ENCODE measurements around the gene RPTOR.

Gene RPTOR

DNA sequence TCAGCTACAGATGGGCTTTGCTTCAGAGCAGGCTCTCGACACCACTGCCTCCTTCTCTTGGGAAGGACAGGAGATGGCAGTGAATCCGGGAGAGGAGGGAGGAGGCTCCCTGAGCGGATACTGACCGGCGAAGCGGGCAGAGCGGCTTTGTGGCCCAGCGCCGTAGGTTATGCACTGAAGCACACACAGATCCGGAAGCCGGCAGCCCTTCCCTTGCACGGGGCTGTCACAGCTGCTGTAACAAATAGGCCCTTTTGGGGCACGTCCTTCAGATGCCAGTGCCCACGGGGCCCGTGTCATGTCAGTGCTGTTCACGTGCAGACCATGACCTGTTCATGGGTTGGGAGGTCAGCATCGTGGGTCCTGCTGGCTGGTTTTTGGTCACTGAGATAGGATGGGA is 302.3 kb downstream of the RPTOR start:
- no peak for DNase-seq

GRCh38 chr17:80847496-80848230 is 303.0 kb downstream of the RPTOR start:
- in situ Hi-C loops (cut with HindIII; ENCODE audit: low pct_ligation_motif_present, low pct_unique_long_range_greater_than_20kb, low sequenced_read_pairs) = no loop called here
- no peak for DNase-seq

More for the DNA sequence above, 302.3 kb downstream of the RPTOR start:
- in situ Hi-C loops (cut with HindIII; ENCODE audit: low pct_ligation_motif_present, low pct_unique_long_range_greater_than_20kb, low sequenced_read_pairs) = no loop called here

GRCh38 chr17:80848449-80849102 is 303.9 kb downstream of the RPTOR start:
- DNase-seq = no peak
- in situ Hi-C loops (cut with HindIII; ENCODE audit: low pct_ligation_motif_present, low pct_unique_long_range_greater_than_20kb, low sequenced_read_pairs) = no loop called here

DNA sequence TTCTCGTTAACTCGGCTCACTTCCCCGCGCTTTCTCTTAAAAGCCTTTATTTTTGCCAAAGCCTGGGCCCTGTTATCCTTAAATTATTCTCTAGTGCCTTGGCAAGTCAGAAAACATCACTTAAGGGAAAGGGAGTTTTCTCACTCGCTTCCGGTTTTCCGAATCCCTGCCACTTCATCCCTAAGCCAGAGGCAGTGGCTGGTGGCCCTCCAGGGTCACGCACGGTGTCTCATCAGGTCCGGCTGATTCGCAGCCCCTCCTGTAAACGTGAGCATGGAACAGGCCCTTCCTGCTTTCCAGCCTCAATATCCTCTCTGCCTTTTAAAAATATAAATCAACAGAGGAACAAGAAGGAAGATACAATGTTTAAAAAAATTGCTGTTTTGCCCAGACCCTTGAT is 304.5 kb downstream of the RPTOR start:
- no peak for DNase-seq
- in situ Hi-C loops (cut with HindIII; ENCODE audit: low pct_ligation_motif_present, low pct_unique_long_range_greater_than_20kb, low sequenced_read_pairs) = no loop called here

- no peak for DNase-seq
- in situ Hi-C loops (cut with HindIII; ENCODE audit: low pct_ligation_motif_present, low pct_unique_long_range_greater_than_20kb, low sequenced_read_pairs) = no loop called here
These were observed 305.5 kb downstream of the RPTOR start for GRCh38 chr17:80850109-80850508.

GRCh38 chr17:80850817-80851216 is 306.2 kb downstream of the RPTOR start:
- in situ Hi-C loops (cut with HindIII; ENCODE audit: low pct_ligation_motif_present, low pct_unique_long_range_greater_than_20kb, low sequenced_read_pairs) = no loop called here

DNA sequence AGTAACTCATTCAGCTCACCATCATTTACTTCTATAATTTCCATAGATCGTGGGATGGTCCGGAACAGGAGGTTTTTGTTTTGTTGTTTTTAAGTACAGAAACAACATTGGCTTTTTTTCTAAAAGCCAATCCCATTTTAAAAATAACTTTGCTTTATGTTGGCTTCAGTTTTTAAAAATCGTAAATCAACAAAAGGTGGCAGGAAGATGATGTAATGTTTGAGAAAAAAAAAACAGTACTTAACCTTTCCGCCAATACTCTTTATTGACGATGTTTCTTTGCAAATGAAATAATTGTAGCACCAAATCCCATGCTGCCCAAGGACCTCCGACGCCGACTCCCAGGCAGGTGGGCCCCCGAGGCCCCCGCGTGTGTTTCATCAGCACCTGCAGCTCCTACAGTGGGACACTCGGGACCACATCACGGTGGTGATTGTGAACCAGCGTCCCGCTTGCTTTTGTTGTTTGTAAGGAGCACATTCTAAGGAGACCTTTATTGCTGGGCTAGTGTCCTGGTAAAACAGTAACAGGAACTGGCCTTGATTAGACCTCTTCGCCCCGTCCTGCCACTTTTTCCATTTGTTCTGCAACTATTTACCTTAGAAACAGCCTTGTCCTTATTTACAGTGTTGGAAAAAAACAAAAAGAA is 306.8 kb downstream of the RPTOR start:
- DNase-seq = no peak
- in situ Hi-C loops (cut with HindIII; ENCODE audit: low pct_ligation_motif_present, low pct_unique_long_range_greater_than_20kb, low sequenced_read_pairs) = no loop called here

More at GRCh38 chr17:80850817-80851216, 306.2 kb downstream of the RPTOR start:
- no peak for DNase-seq

DNA sequence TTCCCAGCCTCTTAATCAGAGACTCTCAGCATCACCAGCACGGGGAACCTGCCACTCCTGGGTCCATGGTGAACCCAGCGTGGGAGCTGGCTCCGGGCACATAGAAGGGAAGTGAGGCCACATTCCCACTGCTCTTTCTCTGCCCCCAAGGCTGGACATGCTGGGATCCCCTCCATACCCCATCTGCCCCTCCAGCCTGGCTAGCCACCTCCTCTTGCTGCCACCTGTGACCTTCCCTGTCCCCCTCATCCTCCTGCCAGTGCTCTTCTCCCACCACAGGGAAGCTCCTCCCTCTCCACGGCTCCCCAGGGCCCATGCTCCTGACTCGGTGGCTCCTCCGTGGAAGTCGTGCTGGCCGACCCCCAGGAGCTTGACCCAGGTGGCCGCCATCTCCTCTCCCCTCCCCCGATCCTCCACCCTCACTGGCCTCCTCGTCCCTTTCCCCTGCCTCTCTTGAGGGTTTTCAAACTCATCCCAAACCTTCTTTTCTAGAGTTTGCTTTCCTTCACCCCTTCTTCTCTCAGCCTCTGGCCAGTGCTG is 307.9 kb downstream of the RPTOR start:
- in situ Hi-C loops (cut with HindIII; ENCODE audit: low pct_ligation_motif_present, low pct_unique_long_range_greater_than_20kb, low sequenced_read_pairs) = no loop called here
- no peak for DNase-seq

DNA sequence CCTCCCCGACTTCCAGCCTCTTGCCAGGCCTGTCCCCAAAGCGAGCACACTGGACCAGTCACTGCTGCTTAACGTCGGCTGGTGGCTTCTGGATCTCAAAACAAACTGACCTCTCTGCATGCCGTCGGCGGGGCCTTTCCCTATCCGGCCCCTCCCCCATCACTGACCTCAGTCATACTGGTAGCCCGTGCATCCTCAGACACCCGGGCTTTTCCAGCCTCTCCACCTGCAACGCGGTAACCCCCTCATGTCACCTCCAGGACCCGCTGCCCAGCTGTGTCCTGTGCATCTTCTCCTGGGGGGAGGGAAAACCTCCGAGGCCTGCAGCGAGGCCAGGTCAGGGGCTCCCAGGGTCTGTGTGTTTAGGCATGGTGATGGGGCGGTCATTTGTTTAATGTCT is 308.4 kb downstream of the RPTOR start:
- in situ Hi-C loops (cut with HindIII; ENCODE audit: low pct_ligation_motif_present, low pct_unique_long_range_greater_than_20kb, low sequenced_read_pairs) = no loop called here
- DNase-seq = no peak

DNA sequence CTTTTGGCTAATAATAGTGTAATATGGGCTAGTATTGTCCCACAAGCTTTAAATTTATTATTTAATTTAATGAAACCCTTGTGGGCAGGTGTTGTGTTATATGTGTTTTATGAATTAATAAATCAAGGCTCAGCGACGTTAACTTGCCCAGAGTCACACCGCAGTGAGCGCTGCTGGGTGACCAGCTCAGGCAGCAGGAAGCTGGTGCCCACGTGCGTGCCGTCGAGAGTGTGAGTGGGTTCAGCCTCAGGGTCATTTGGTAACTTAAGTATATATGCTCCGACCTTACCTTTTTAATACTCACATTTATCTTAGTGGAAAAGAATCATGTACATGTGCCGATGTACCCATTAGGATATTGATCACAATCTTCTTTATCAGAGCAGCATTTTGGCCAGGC is 309.6 kb downstream of the RPTOR start:
- in situ Hi-C loops (cut with HindIII; ENCODE audit: low pct_ligation_motif_present, low pct_unique_long_range_greater_than_20kb, low sequenced_read_pairs) = no loop called here
- DNase-seq = no peak

DNA sequence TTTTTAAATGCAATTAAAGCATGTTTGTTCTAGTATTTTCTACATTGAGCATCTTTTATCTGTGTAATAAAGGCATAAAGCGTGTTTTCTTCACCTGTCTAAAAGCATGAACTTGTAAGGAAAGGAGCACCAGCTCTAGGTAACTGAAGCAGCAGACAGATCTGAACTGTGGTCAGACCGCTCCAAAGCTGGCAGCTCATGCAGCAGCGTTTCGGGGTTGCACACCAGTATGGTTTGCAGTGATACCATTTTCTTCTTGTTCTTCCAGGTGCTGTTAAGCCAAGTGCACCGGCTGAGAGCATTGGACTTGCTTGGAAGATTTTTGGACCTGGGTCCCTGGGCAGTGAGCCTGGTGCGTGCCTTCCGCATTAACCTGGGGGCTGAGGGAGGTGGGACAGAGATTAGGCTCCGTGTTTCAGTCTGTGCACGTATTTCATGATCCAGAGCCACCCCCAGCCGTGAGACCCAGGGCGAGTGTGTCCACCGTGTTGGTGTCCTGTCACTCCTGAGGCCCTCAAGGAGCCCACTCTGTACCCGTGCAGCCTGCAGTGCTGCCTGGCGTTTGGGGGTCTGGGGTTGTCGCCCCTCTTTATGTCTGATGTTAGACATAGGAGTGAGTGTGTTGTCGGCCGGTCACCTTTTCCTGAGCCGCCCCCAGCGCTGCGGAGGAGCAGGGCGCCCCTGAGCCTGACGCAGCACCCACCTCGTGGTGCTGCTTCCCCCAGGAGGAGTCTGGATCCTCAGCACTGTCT is 310.7 kb downstream of the RPTOR start:
- DNase-seq = no peak
- in situ Hi-C loops (cut with HindIII; ENCODE audit: low pct_ligation_motif_present, low pct_unique_long_range_greater_than_20kb, low sequenced_read_pairs) = no loop called here

DNA sequence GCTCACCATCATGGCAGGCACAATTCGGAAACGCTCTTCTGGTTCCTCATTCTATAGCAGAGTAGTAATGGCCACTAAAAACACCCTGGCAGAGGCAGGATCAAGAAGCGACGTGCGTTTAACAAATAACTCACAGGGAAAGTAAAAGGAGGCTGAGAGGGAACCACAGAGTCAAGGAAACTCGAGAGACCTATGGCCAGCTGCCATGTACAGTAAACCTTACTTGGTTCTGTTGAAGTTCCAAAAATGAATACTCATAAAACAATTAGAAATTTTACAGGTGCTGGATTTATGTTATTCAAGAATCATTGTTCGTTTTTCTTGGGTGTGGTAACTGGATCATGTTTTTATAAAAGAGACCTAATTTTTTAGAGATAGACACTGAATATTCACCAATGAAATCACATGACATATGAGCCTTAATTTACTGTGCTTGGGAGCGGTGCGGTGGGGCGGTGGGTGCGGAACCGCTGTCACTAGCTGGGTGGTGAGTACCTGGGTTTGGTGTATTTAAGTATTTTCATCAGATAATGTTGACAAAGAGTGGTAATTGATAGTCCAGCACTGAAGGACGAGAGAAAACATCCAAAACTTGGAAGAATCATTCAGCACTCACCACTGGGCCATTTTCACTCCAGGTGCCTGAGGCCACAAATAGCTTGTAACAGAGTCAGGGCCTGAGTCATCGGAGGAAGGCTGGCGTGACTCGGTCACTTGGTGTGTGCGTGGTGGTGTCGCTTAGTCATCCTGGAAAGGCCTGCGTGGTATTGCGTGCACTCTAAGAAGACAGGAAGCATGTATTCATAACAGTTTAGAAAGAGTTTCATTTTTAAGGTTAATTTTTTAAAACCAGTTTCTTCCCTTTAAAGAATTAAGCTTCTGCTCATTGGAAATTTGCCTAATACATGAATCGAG is 311.6 kb downstream of the RPTOR start:
- in situ Hi-C loops (cut with HindIII; ENCODE audit: low pct_ligation_motif_present, low pct_unique_long_range_greater_than_20kb, low sequenced_read_pairs) = no loop called here
- peak; percentile 98 for DNase-seq

- in situ Hi-C loops (cut with HindIII; ENCODE audit: low pct_ligation_motif_present, low pct_unique_long_range_greater_than_20kb, low sequenced_read_pairs) = no loop called here
- peak; percentile 34 for DNase-seq
These were observed 312.5 kb downstream of the RPTOR start for GRCh38 chr17:80856863-80857755.

GRCh38 chr17:80857756-80858171 is 313.1 kb downstream of the RPTOR start:
- in situ Hi-C loops (cut with HindIII; ENCODE audit: low pct_ligation_motif_present, low pct_unique_long_range_greater_than_20kb, low sequenced_read_pairs) = no loop called here

GRCh38 chr17:80858301-80859001 is 313.8 kb downstream of the RPTOR start:
- in situ Hi-C loops (cut with HindIII; ENCODE audit: low pct_ligation_motif_present, low pct_unique_long_range_greater_than_20kb, low sequenced_read_pairs) = no loop called here
- no peak for DNase-seq

More at GRCh38 chr17:80857756-80858171, 313.1 kb downstream of the RPTOR start:
- DNase-seq = no peak

All from ACHN (cell line).